HG03108 (cell line): Measurements from ENCODE around the gene ENO4.
A peak's percentile ranks its signal among the peaks of the same experiment; 100 is the strongest.

Experiments used
- ATAC-seq: cut with Tn5 transposase; IDR thresholded peaks from one replicate; pipeline ENCODE4 v1.9.1; 2021; ENCODE audit warnings: moderate library complexity; ENCODE audit not compliant: unreplicated experiment

Gene ENO4, protein sequence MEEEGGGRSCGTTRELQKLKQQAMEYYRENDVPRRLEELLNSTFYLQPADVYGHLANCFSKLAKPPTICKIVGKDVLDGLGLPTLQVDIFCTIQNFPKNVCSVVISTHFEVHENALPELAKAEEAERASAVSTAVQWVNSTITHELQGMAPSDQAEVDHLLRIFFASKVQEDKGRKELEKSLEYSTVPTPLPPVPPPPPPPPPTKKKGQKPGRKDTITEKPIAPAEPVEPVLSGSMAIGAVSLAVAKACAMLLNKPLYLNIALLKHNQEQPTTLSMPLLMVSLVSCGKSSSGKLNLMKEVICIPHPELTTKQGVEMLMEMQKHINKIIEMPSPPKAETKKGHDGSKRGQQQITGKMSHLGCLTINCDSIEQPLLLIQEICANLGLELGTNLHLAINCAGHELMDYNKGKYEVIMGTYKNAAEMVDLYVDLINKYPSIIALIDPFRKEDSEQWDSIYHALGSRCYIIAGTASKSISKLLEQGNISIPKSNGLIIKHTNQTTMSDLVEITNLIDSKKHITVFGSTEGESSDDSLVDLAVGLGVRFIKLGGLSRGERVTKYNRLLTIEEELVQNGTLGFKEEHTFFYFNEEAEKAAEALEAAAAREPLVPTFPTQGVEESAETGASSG

GRCh38 chr10:116849248-116850057 lies at the start of gene ENO4:
Gene ENO4, plus strand, starts transcription at chr10:116849499. Its CDS starts 68 bp downstream, at chr10:116849567.
- ATAC-seq = peak; percentile 46

DNA sequence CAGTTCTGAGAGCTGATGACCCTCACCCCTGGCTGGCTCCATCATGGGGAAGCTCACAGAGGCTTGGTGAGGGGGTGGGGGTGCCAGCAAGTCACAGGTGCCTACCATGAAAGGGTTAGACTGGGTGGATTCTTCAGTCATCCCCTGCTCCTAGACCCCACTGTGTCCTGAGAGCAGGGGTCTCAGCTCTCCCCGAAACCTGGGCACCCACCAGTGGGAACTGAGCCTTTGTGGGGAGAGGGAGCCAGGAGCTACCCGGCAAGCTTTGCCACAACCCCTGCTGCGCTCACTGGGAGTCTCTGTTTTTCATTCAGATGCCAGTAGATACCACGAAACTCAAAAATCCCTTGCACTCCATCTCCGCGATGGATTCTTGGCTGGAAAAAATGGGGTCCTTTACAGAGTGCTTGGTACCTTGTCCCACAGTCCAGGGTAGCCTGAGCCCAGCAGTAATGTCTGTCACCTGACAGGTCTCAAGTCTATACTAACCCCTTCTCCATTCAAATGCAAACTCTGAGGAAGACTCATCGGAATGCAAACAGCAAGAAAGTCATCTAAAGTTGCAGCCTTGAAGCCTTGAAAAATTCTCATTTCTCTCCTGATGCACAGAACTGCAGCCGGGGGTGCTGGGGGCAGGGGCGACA lies 48.9 kb upstream of the ENO4 start:
- ATAC-seq = no peak

DNA sequence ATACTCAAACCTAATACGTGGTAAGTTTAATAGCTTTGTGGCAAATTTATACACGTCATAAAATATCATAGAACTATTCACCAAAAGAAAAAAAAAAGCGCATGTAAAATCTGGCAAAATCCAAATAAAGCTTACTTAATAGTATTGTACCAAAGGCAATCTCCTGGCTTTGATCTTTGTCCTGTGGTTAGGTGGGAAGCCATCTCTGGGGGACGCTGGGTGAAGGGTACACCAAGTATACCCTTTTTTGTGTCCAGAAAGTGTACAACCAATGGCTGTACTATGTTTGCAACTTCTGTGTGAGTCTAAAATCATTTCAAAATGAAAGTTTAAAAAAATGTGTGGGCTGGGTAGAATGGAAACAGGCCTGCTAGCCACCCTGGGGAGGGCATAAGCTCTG lies 47.6 kb upstream of the ENO4 start:
- no peak for ATAC-seq

DNA sequence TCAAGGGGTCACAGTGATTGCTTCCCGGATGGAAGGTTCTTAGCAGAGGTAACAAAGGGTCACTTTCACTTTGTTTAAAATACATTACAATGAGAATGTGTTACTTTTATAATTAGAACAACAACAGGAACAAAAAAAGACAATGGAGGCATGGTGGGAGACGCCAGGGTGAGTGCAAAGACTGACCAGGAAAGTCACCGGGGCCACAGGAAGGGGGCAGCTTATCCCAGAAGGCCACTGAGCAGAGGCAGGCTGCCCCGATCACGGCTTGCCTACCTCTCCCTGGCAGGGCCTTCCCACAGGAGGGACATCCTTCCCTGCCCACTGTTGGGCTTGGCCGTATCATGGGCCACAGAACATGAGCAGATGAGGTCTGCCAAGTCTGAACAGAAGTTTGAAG lies 46.8 kb upstream of the ENO4 start:
- ATAC-seq = no peak

- ATAC-seq = no peak
These were observed 46.4 kb upstream of the ENO4 start for GRCh38 chr10:116802876-116803275.

DNA sequence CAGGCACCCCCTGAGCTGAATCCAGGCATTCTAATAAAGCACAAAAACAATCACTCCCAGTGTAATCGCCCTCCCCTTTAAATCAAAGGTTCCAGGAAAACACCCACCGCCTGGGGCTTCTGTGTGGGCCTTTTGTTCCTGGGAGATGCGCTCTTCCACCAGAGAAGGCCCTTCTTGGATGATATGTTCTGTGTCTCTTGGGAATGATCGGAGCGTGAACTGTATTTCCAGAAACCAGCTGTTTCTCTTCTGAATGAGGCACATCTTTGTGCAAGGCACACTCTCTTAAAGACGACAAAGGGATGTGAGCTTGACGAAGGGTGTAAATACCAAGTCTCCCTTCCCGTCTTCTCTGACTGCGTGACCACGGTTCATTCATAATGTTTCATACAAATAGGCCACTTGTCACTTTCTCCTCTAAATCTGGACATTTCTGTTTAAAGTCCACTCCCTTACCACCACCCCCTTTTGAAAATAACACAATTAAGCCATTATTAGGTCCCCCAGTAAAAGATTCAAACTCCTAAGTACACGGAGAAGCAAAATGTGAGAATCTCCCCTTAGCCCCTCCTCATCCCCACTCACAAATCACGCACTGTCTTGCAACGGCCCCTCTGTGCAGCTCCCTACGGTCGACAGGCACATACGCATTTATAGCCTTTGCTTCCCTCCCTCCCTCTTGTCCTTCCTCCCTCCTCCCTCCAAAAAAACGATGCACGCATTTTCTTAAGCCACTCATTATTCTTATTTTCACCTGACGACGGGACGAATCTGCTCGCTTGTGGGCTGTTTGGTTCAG lies 45.6 kb upstream of the ENO4 start:
- ATAC-seq = no peak

DNA sequence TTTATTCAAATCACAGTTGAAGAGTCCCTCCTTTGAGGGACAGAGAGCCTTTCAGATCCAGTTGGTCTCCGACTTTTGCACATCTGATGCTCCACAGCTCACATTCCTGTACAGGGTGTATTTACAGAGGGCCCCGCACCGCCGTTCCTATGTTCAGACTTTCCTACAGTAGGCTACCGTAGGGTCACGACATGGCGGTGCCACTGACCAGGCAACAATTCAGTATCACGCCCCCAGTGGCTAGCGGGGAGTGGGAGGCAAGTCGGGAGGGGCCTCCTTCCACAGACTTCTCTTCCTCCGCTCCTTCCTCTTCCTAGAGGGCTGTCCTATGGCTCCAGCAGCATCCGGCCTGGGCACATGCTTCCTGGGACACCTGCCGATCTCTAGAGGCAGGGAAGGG lies 40.6 kb upstream of the ENO4 start:
- no peak for ATAC-seq

DNA sequence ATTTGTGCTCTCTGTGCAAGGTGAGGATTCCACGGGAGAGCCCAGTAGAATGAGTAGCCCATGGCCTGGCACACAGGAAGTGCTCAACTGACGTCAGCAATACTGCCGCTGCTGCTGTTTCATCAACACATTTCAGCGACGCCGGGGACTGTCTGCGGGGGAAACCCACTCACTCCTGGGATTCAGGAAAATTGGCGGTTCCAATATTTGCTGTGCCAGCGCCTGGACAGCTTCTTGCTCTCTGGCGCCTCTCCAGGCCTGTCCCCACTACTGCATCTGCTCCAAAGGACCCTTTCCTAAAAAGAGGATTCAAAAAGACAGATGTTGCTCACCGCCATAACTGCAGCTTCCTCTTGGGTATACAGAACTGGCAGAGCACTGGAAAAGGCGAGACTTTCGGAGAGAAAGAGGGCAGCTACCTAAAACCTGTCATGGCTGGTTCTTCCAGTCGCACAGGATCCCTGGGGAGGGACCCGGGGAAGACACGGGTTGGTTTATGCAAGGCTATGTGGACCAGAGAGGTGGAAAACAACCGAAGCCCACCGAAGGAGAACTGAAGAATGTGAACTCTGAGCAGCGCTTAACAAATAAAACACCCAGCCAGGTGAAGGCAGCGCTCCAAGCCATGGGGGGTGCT lies 39.7 kb upstream of the ENO4 start:
- no peak for ATAC-seq

DNA sequence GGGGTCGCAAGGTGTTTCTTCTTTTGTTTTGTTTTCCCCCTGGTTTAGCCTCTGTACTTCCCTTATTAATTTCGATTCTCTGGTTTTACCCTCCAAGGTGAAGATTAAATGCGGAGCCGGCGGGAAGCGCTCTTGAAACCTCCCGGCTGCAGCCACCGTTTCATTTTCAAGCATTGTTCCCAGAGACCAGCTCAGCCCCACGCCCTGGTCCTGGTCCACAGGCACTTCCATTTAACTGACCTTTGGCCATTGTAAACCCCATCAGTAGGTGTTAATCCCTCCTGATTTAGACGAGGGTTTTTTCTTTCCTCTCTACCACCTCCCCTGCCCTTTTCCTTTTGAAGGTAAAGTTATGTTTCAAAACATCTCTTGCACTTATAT lies 39.2 kb upstream of the ENO4 start:
- no peak for ATAC-seq

DNA sequence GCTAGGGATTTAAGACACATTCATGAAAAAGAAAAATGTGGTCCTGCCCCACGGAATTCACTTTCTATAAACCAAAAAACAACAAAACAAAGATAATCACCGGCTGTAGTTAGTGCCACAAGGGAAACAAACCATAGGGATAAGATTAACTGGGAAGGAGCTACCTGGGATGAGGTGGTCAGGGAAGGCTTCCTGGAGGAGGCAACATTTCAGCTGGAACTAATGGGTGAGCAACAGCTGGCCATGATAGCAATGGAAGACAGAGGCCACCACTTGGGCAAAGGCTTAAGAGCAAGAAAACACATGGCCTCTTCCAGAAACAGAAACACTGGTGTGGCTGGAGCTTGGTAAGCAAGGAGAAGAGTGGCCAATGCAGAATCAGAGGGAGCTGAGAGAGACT lies 38.4 kb upstream of the ENO4 start:
- no peak for ATAC-seq

GRCh38 chr10:116811691-116812090 lies 37.6 kb upstream of the ENO4 start:
- no peak for ATAC-seq

- ATAC-seq = no peak
These were observed 33.5 kb upstream of the ENO4 start for GRCh38 chr10:116815641-116816415.

- no peak for ATAC-seq
These were observed 32.1 kb upstream of the ENO4 start for GRCh38 chr10:116817178-116817577.

GRCh38 chr10:116817780-116818343 lies 31.4 kb upstream of the ENO4 start:
- no peak for ATAC-seq

DNA sequence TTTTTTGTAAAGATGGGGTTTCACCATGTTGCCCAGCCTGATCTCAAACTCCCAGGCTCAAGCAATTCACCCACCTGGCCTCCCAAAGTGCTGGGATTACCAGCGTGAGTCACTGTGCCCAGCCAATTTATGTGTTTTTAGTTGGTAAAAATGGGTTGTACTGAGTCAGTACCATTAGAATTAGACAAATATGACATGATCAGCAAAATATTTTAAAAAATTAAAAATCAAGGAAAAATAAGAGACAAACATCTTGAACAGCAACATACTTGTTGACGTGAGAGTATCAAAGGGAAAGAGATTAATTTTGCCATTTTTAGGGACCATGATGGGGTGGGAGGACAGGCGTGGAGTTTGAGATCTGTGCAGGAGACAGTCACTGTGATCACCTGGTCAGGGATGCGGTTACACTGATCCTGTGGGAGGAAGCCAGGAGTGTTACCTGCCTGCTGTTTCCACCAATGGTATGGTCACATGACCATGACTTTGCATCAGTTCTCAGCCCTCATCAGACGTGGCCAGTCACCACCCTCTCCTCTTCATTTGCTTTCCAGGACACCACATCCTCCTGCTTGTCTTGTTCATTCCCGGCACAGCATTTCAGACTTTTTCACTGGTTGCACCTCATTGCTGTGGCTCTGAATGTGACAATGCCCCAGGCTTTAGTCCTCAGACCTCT lies 29.2 kb upstream of the ENO4 start:
- no peak for ATAC-seq

DNA sequence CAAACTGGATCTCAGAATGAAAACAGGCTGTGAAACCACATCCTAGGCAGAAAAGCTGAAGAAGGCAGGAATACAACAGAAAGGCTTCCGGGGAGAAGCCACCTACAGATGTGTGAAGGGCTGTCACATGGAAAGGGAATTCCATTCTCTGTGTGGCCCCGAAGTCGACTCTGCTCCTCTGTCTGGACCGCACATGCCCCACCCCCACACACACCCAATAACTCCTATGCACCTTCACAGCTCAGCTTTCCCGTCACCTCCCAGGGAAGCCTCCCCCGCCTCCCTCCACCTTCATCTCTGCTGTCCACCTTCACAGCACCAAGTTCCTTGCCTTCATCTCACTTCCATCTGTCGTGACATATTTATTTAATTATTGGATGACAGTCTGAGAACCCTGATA lies 23.4 kb upstream of the ENO4 start:
- ATAC-seq = no peak

- ATAC-seq = no peak
These were observed 22.5 kb upstream of the ENO4 start for GRCh38 chr10:116826803-116827202.

DNA sequence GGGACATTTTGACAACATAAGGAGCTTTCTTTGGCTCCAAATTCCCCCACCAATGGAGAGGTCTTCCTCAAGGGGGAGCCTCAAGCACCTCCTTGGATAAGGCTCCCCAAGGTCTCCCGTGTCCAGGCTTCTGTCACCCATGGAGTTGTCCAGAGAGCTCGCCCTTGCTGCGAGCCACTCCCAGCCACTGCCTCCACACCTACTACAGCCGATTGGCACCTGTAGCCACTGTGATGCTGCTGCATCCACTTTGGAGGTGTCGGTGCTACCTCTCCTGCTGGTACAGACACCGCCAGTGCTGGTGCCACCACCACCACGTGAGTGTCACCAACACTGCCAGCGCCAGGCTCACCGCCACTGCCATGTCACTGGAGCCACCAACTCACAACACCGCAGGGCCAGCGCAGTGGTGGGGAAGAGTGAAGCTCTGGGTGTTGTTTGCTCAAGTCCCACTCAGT lies 22.1 kb upstream of the ENO4 start:
- no peak for ATAC-seq
